ENCODE results near the gene SH2D2A. TPM values are rescaled to one million over a fixed set of nuclear protein-coding genes. Genes with fewer than 3 reads are reported as not detected.

The SH2D2A gene
- total RNA-seq, 2 donors from 2014 or later = 2.4 to 7.7 TPM

DNA sequence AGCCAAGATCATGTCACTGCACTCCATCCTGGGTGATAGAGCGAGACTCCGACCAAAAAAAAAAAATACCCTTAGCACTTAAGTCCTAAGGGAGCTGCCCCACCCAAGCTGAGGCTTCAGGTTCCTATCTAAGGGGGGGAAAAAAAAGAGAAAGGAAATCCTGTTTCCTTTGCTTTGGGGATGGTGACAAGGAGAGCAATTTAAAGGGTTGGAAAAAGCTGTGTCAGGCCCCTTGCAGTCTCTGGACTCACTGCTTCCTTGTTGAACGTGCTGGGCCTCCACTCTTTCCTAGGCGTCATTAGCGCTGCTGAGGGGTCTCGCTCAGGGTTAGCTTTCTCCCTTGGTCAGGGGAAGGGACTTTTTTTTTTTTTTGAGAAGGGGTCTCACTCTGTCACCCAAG, 31.2 kb downstream of the SH2D2A start:
- Histone ChIP-seq H3K4me3 (ENCODE audit: low read length) (no peak overlapping the region), H3K9me3 (ENCODE audit: control insufficient read depth, low read length) (no peaks in the 10 kb centered on the region), H3K27ac (ENCODE audit: low read depth, low read length) (no peak overlapping the region), H3K36me3 (ENCODE audit: control insufficient read depth, insufficient read depth, low read length) (peaks cover 75% of the 10 kb centered on the region), H3K9ac (ENCODE audit: extremely low read depth, low read length, poor library complexity, severe bottlenecking) (no peak overlapping the region), H3K4me1 (ENCODE audit: control insufficient read depth, insufficient read depth, low read length) (no peaks in the 10 kb centered on the region), H3K27me3 (ENCODE audit: control insufficient read depth, insufficient read depth, low read length, poor library complexity, severe bottlenecking) (no peaks in the 10 kb centered on the region)
- H3K27ac Mint-ChIP-seq = no peak overlapping the region
- WGBS, 2 experiments (ENCODE audit: insufficient coverage in 1 of 2, insufficient read length in 1 of 2) = 96 to 100% methylated on average over 1 to 6 of the region's 6 CpGs
- DNase-seq = no peak
- H3K4me3 Mint-ChIP-seq = no peak overlapping the region
- H3K4me1 Mint-ChIP-seq = peaks cover 9% of the 10 kb centered on the region
- peaks cover 70% of the 10 kb centered on the region for H3K36me3 Mint-ChIP-seq (ENCODE audit: low read depth)
- no peaks in the 10 kb centered on the region for H3K9me3 Mint-ChIP-seq
- no peaks in the 10 kb centered on the region for H3K27me3 Mint-ChIP-seq (ENCODE audit: insufficient read depth)
- TF ChIP-seq, protein P1, sequence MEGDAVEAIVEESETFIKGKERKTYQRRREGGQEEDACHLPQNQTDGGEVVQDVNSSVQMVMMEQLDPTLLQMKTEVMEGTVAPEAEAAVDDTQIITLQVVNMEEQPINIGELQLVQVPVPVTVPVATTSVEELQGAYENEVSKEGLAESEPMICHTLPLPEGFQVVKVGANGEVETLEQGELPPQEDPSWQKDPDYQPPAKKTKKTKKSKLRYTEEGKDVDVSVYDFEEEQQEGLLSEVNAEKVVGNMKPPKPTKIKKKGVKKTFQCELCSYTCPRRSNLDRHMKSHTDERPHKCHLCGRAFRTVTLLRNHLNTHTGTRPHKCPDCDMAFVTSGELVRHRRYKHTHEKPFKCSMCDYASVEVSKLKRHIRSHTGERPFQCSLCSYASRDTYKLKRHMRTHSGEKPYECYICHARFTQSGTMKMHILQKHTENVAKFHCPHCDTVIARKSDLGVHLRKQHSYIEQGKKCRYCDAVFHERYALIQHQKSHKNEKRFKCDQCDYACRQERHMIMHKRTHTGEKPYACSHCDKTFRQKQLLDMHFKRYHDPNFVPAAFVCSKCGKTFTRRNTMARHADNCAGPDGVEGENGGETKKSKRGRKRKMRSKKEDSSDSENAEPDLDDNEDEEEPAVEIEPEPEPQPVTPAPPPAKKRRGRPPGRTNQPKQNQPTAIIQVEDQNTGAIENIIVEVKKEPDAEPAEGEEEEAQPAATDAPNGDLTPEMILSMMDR (conservative IDR thresholded peaks at IDR 0.05) = no peak

DNA sequence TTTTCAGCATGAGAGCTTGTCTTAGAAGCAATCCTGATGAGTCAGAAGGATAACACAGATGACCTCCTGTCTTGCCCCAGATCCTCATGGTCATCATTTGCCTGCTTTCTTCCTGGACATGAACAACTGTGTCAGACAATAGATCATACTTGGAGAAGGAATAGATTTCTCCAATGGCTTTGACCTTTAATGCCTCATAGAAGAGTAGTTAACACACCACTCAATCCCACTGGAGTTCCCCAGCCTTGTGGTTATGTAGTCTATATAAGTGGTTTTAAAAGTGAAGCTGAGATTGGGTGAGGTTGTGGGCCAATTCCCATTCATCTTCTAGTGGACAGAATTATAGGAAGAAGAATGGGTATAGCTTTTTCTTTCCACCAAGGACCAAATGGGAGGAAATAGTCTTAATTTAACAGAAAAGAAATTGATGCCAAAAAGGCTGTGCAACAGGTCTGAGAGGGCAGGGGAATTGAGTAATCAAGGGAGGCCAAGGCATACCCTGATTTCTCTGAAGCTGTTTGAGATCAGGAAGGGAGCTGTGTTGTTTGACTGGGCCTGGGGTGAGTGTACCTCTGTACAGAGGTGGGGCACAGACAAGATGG, 35.0 kb downstream of the SH2D2A start:
- Mint-ChIP-seq H3K27ac (peak overlapping the region; percentile 1), H3K36me3 (ENCODE audit: low read depth) (peaks cover 49% of the 10 kb centered on the region), H3K4me1 (peaks cover 11% of the 10 kb centered on the region), H3K4me3 (no peak overlapping the region), H3K9me3 (no peaks in the 10 kb centered on the region), H3K27me3 (ENCODE audit: insufficient read depth) (no peaks in the 10 kb centered on the region)
- no peak for DNase-seq
- Histone ChIP-seq H3K27ac (ENCODE audit: low read depth, low read length) (no peak overlapping the region), H3K4me1 (ENCODE audit: control insufficient read depth, insufficient read depth, low read length) (no peaks in the 10 kb centered on the region), H3K27me3 (ENCODE audit: control insufficient read depth, insufficient read depth, low read length, poor library complexity, severe bottlenecking) (no peaks in the 10 kb centered on the region), H3K36me3 (ENCODE audit: control insufficient read depth, insufficient read depth, low read length) (peaks cover 59% of the 10 kb centered on the region), H3K9me3 (ENCODE audit: control insufficient read depth, low read length) (no peaks in the 10 kb centered on the region), H3K4me3 (ENCODE audit: low read length) (no peak overlapping the region), H3K9ac (ENCODE audit: extremely low read depth, low read length, poor library complexity, severe bottlenecking) (no peak overlapping the region)
- TF ChIP-seq, protein P1 (conservative IDR thresholded peaks at IDR 0.05) = no peak

DNA sequence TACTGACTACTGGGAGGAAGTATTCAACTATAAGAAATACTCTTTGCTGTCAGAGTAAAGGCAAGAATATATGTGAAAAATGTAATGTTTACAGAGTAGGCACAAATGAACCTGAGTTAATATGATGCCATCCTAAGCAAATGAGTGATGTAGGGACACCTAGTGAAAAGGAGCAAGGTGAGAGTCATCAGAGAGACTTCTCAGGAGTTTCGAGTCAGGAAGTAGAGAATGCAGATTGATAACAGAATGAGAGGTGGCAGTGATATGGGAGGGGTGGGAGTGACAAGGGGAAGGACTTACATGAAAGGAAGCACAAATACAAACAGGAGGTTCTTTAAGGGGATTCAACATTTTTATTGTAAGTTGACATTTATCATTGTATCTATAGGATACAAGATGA, 39.1 kb downstream of the SH2D2A start:
- Histone ChIP-seq H3K4me3 (ENCODE audit: low read length) (no peak overlapping the region), H3K27ac (ENCODE audit: low read depth, low read length) (no peak overlapping the region), H3K27me3 (ENCODE audit: control insufficient read depth, insufficient read depth, low read length, poor library complexity, severe bottlenecking) (no peaks in the 10 kb centered on the region), H3K9me3 (ENCODE audit: control insufficient read depth, low read length) (no peaks in the 10 kb centered on the region), H3K9ac (ENCODE audit: extremely low read depth, low read length, poor library complexity, severe bottlenecking) (no peak overlapping the region), H3K4me1 (ENCODE audit: control insufficient read depth, insufficient read depth, low read length) (peaks cover 4% of the 10 kb centered on the region), H3K36me3 (ENCODE audit: control insufficient read depth, insufficient read depth, low read length) (peaks cover 37% of the 10 kb centered on the region)
- Mint-ChIP-seq H3K4me1 (peaks cover 21% of the 10 kb centered on the region), H3K4me3 (no peak overlapping the region), H3K27me3 (ENCODE audit: insufficient read depth) (no peaks in the 10 kb centered on the region), H3K9me3 (no peaks in the 10 kb centered on the region), H3K27ac (no peak overlapping the region), H3K36me3 (ENCODE audit: low read depth) (peaks cover 30% of the 10 kb centered on the region)
- WGBS, 2 experiments (ENCODE audit: insufficient coverage in 1 of 2, insufficient read length in 1 of 2) = 63 to 75% methylated on average over 1 of the region's 1 CpG
- TF ChIP-seq, protein P1 (conservative IDR thresholded peaks at IDR 0.05) = no peak
- DNase-seq = no peak

Data from endodermal cell (in vitro differentiated cells).